HS-5 (cell line): Measurements from ENCODE around the gene CFAP53.
"Not testable (repeated sequence)": the region's sequence is repeated elsewhere in the genome, so short reads cannot be mapped to it uniquely, and the experiment has no call there.

Experiments
- DNase-seq: peaks from one replicate; pipeline ENCODE4 v3.0.0-alpha.2; 2012; ENCODE audit warnings: low read depth

CFAP53 gene

DNA sequence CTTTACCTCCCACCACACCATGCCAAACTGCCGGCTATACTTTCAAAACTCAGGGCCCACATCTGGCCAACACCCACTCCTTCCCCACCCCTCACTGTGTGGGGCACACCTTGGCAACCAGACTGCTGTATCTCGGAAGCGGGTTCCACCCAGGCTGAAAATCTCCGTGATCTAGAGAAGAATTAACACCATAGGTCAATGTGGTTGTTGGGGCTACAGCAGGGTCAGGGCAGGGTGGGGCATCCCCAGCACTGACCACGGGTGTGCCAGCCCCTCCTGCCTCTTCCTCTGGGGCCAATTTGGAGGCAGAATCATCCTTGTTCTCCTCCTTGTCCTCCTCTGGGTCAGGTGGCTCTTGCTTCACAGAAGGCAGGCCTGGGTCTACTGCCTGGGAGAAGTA is 6.3 kb upstream of the CFAP53 start:
- DNase-seq = no peak

- DNase-seq = no peak
These were observed 1.9 kb upstream of the CFAP53 start for GRCh38 chr18:50268022-50268747.

GRCh38 chr18:50262977-50263376 is 3.3 kb downstream of the CFAP53 start:
- no peak for DNase-seq

- DNase-seq = no peak
These were observed 15.4 kb downstream of the CFAP53 start for GRCh38 chr18:50250935-50251334.

- no peak for DNase-seq
These were observed 16.7 kb downstream of the CFAP53 start for GRCh38 chr18:50249576-50249975.

DNA sequence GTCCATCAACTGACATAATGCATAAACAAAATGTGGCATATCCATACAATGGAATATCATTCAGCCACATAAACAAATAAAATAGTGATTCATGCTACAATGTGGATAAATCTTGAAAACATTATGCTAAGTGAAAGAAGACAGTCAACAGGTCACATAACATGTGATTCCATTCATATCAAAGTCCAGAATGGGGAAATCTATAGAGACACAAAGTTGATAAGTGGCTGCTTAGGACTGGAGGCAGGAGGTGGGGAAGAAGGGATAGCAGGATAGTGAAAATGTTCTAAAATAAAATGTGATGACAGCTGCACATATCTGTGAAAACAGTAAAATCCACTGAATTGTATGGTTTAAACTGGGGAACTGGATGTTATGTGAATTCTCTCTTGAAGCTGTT is 18.7 kb downstream of the CFAP53 start:
- DNase-seq = no peak

DNA sequence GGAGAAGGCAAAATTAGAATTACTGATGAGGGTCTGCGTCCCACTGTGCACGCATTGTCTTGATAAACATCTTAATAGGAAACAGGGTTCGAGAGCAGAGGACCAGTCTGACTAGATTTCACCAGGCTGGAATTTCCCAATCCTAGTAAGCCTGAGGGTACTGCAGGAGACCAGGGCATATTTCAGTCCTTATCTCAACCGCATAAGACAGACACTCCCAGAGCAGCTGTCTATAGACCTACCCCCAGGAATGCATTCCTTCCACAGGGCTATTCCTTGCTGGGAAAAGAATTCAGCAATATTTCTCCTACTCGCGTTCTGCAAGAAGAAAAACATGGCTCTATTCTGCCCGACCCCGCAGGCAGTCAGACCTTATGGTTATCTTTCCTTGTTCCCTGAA is 24.5 kb downstream of the CFAP53 start:
- DNase-seq = not testable (repeated sequence)

- no peak for DNase-seq
These were observed 26.2 kb downstream of the CFAP53 start for GRCh38 chr18:50240080-50240563.

DNA sequence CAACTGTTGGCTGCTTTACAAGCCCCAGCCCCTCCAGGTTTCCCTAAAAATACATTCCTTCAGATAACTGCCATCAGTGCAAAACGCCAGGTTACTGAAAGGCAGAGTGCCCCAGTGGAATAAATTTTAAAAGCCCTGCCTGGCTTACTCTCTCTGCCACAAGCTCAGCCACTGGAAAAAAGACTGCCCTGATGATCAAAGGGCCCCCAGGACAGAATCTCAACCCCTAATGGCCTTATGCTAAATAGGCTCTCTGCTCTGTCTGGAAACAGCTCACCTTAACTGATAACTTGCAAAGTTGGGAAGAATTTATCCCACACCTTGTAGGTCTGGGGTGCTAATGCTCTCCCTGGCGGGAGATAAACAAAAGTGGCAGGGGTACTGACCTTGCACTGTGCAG is 33.9 kb downstream of the CFAP53 start:
- DNase-seq = no peak

GRCh38 chr18:50231621-50232020 is 34.7 kb downstream of the CFAP53 start:
- no peak for DNase-seq

- DNase-seq = not testable (repeated sequence)
These were observed 46.0 kb downstream of the CFAP53 start for GRCh38 chr18:50220249-50220648.

DNA sequence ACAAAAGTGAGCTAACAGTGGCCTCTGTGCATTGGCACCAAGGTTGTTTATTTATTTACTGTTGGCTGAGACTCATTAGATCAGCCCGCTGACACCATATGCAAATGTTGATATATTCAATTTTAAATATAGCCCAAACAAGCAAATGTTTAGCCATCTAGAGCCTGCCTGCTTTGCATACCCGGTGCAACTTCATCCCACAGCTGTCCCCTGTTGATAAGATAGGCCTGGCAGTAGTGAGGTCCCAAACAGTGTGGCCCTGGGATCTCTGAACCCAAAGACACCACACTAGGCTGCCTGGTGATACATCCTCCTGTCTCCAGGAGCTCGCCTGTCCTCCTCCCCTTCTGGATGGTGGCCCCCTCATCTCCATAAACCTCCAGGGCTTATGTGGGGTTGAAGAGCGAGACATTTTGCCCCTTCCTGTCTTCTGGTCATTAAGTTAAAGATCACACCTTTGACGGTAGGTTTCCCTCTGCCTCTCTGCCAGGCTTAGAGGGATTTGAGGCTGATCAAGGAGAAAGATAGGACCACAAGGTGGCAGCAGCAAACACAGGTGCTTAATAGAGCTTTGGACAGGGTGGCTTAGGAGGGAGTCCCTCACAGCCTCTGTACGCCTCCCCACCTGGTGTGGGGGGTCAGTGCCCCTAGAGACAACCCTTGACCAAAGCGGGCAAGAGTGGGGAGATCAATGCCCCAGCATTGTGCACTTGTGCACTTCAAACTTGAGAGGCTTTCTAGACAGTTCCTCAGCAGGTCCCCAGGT is 47.7 kb downstream of the CFAP53 start:
- no peak for DNase-seq

GRCh38 chr18:50209311-50209710 is 57.0 kb downstream of the CFAP53 start:
- no peak for DNase-seq

DNA sequence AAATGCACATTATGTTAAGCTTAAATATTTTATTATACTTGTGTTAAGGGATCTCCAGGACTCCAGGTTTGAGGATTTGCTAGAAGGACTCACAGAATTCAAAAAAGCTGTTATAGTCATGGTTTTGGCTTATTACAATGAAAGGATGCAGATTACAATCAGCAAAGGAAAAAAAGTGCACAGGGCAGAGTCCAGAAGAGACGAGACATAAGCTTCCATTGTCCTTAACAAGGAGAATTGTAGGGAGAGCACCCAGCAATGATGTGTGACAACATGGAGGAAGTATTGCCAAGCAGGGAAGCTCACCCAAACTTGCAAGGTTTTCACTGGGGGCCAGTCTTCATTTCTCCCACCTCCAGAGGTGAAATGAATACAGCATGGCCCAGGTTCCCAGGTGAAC is 58.6 kb downstream of the CFAP53 start:
- no peak for DNase-seq

DNA sequence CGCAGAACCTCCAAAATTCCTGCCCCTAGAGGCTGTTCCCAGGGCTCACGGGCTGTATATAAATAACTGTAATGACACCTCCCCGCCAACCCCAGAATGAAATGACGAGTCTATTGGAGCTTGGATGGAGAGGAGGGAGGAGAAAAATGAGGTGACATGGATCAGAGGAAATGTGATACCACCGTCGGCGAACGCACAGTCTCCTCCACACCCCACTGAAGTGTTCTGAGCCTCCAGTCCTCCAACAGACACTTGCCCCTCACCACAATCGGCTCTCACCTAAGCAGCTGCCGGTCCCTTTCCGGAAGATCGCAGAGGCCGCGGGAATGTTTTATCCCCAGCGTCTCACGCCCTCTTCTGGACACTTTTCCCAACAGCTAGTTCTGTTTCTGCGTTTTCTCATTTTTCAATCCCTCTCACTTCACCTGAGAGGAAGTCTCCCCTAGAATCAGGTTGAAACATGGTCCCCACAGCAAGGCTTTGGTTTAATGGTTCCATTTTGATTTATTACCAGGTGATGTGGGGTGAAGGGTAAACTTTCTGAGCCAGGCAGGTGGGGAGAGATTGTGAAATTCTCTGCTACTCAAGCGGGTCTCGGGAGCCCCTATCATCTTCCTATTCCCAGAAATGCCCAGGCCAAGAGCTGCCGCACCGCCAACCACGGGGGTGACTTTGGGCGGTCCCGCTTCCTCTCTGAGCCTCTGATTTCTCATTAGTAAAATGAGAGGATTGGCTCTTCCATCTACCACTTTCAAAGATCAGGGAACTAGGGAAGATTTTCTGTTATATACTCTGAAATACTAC is 62.3 kb downstream of the CFAP53 start:
- no peak for DNase-seq

DNA sequence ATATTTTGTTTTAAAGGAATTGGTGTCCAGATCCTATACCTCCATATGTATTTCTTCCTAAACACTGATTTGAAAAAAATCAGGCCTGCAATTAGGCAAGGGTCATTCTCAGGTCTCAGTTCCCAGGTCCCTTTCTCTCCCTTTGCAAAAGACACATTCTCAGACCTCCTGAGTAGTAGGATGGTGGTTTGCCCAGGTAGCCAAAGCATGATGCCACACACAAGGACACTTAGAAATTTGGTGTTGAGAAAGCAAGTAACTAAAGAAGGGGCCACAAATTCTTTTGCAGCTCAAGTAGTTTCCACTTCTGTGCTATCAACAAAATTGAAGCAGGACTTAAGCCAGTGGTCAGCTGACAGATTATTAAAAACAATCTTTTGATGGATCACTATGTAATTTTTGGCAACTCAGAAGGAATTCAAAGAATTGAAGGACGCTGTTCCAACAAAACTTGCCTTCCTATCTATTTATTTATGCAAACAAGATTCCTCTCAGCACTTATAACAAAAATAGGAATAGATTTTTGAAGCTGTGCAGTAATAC is 64.7 kb downstream of the CFAP53 start:
- no peak for DNase-seq

DNA sequence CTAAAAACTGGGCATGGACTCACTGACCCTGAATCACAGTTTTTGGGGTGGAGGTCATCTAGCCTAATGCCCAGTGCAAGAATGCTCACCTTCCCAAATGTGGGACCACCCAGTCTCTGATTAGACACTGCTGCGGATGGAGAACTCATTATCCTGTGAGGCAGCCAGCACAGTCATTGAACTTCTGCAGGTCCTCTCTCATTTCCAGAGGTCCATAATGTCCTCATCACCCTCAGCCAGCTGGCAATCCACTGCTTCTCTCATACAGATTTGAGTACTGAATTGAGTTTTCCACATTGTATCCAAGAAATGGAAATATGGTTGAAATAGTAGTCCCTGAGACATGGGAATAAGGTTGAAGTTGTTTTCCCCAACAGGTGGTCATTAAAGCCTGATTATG is 66.4 kb downstream of the CFAP53 start:
- DNase-seq = no peak

DNA sequence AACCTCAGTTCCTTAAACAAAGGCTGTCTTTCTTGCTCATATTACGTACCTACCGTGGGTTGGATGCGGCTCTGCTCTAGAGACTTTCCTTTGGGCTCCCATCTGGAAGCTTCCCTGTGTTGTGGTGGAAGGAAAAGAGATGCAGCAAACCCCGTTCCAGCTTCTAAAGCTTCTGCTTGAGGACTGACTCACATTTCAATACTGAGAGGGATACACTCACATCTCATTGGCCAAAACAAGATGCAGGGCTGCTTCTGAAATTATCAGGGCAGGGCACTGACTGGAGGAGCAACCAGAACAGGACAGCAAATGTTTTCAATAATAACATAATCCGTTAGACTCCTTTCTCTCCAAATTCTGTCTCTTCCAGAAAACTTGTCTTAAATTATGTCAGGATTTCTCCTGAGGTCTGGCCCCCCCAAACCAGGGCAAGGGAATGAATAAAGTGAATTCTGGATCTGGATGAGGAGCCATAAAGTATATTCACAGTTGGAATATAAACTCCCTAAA is 66.9 kb downstream of the CFAP53 start:
- DNase-seq = no peak

GRCh38 chr18:50196261-50196660 is 70.0 kb downstream of the CFAP53 start:
- DNase-seq = no peak

- DNase-seq = no peak
These were observed 70.6 kb downstream of the CFAP53 start for GRCh38 chr18:50195689-50196088.

DNA sequence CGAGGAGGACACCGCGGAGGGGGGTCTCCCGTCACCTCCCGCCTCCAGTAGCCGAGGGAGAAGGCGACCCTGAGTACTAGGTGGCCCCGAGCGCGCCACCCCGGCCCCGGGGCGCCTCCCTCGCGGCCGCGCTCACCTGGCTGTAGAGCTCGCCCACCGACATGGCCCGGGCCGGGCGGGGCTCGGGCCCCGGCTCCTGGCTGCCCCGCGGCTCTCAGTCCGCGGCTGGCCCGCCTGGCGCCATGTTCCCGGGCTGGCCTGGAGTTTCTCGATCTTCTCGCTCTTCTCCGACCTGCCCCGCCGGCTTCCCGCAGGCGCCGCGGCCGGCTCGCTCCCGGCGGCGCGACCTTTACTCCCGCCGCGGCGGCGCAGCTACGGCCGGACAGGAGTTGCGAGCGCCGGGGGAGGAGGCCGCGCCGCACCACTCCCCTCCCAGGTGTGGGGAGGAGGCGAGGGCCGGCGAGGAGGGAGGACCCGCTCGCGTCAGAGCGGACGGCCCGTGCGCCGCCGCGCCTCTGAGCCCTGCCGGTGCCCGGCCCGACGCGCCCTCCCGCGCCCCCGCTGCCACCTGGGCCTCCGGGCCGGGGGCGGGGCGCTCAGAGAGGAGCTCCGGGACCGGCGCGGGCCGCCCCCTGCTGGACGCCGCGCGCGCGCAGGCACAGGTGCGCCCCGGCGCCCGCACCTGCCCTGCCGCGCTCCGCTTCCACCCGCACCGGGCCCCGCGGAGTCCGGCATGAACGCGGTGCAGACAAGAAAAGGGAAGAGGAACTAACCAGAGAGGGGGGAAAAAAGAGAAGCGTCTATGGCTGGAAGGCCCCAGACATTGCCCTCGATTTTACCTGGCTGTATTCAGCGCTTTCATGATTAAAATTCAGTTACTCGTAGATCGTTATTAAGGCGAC is 71.4 kb downstream of the CFAP53 start, which contains the start of gene MYO5B:
Gene MYO5B, minus strand, starts transcription at position 517 of the 902 bp plus-strand sequence. Its CDS starts 354 bp downstream, at position 163.
- no peak for DNase-seq
